ENCODE data around the gene THSD4.
"Not testable (repeated sequence)": the region's sequence is repeated elsewhere in the genome, so short reads cannot be mapped to it uniquely, and the experiment has no call there.

Gene THSD4

GRCh38 chr15:71691458-71692417, 576.5 kb downstream of the THSD4 start:
- DNase-seq (ENCODE audit: low spot score): no peak

- DNase-seq (ENCODE audit: low spot score): no peak
These were observed 582.0 kb downstream of the THSD4 start for GRCh38 chr15:71697236-71697635.

- no peak for DNase-seq (ENCODE audit: low spot score)
These were observed 582.8 kb downstream of the THSD4 start for GRCh38 chr15:71698030-71698429.

DNA sequence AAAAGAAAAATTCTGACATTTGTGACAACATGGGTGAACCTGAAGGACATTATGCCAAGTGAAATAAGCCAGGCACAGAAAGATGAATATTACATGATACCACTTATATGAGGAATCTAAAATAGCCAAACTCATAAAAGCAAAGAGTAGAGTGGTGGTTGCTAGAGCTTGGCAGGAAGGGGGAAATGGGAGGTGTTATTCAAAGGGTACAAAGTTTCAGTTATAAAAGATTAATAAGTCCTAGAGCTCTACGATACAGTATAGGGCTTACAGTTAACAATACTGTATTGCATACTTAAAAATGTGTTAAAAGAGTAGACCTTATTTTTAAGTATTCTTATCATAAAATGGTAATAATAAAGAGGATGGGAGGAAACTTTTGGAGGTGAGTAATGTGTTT, 583.5 kb downstream of the THSD4 start:
- no peak for DNase-seq (ENCODE audit: low spot score)

DNA sequence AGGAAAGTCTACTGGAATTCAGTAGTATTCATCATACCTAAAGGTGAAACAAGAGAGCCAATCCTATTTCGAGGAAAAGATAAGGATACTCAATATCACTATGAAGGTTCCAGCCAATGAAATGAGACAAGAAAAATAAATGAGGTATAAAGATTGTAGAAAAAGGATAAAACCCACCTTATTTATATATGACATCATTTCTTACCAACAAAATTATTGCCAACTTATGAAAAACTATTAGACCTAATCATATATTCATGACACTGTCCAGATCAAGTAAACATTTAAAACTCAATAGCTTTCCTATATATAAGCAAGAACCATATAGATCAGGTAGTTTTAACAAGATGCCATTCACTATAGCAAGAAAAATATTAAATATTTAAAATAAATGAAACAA, 584.7 kb downstream of the THSD4 start:
- DNase-seq (ENCODE audit: low spot score): no peak

DNA sequence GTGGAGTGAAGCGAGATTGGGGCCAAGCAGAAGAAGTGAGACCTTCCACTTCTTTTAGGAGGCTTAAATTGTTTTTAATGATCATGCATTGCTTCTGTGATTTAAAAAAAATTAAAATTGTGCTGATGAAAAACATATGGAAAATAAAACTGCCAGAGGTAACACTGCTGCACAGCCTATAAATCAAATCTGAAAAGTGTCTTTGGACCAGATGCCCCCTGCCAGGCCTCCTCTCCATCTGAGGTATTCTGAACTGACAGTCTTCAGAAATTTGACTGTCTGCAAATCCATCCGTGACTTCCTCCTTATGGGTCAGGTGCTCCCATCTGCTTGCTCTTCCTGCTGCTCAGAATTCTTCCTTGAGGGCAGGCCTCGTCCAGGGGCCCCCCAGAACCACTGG, 586.5 kb downstream of the THSD4 start:
- DNase-seq (ENCODE audit: low spot score): no peak

GRCh38 chr15:71702496-71702895, 587.2 kb downstream of the THSD4 start:
- no peak for DNase-seq (ENCODE audit: low spot score)

DNA sequence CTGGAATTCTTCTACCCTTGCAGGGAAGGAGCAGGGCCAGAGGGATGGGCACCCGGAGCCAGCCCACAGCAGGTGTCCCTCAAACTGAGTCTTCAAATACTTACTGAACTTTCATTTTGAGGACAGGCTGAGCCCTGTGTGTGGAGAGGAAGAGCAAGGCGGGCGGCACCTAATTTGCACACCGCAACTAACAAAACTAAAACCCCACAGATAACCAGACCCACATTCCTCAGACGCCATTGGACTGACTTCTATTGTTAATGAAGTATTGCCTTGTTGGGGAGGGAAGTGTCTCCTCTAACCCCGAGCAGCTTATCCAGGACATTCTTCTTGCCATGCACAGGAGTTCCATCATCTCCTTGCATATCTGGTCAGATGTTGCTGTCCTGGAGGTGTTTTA, 589.9 kb downstream of the THSD4 start:
- no peak for DNase-seq (ENCODE audit: low spot score)

- DNase-seq (ENCODE audit: low spot score): no peak
These were observed 591.4 kb downstream of the THSD4 start for GRCh38 chr15:71706461-71707229.

DNA sequence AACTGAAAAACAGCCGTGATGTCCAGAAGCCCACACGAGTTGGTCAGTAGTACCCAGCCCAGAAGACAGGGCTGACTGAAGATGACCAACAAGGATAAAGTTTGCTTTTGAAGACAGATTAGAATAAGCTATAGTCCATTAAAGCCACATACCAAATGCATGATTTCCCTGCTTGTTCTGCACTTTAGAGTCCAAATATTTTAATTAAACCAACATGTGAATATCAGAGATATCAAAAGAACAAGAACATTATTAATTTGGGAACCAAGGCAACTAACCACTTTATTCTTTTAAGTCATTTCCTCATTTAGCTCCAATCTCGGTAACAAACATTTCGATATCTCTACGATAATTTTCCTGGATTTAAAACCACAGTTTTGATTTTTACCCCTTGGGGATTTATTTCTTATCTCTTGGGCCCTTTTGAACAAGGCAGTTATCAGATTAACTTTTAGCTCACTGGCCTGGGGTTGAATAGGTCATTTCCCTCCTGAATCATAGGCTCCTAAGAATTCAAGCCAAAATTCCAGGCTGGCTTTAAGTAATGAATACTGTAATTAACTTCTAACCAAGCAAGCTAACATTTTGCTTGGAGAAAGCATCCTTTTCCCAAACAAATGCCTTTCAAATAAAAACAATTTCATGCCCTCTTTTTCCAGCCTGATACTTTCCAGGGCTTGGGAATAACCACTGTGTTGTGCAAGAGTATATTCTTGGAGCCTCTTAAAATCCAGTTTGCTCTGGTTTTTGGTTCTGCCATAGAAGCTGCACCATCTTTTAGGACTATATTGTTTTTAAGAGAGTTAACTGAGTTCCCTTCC, 592.2 kb downstream of the THSD4 start:
- no peak for DNase-seq (ENCODE audit: low spot score)

GRCh38 chr15:71708051-71708429, 592.8 kb downstream of the THSD4 start:
- DNase-seq (ENCODE audit: low spot score): no peak

- DNase-seq (ENCODE audit: low spot score): no peak
These were observed 593.5 kb downstream of the THSD4 start for GRCh38 chr15:71708741-71709140.

DNA sequence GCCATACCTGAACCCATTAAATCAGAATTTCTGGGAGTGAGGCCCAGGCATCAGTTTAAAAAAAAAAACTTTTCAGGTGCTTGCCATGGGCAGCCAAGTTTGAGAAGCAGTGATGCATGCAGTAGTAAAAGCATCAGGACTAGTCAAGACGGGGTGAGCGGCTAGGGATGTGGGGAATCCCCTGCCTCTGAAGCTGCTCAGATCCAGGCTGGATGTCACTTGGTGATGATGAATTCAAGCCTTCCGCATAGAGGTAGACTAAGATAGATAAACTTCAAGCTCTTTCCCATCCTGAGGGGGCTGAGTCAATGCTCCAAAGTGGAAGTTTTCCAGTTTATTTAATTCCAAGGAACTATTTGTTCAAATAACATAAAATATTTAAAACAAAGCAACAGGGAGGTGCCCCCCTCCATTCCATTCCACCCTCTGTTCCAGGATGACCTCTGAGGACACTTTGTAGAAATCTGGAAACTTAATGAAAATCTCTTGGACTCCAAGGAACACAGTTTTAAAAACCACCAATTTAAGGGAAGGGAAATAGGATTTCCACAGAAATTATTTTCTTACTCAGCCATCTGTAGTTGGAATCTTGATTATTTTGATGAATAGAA, 594.6 kb downstream of the THSD4 start:
- no peak for DNase-seq (ENCODE audit: low spot score)

DNA sequence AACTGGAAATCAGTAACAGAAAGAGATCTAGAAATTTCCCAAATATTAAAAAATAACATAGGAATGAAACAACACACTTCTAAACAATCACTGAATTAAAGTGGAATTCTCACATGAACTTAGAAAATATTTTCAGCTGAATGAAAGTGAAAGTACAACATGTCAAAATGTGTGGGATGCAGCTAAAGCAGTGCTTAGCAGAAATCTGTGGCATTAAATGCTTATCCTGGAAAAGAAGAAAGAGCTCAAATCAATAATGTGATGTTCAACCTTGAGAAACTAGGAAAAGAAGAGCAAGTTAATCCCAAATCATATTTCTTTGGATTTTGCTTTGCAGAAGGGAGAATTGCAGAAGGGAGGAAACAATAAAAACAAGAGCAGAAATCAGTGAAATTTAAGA, 596.9 kb downstream of the THSD4 start:
- no peak for DNase-seq (ENCODE audit: low spot score)

GRCh38 chr15:71713191-71713809, 598.0 kb downstream of the THSD4 start:
- no peak for DNase-seq (ENCODE audit: low spot score)

GRCh38 chr15:71715914-71716313, 600.6 kb downstream of the THSD4 start:
- DNase-seq (ENCODE audit: low spot score): no peak

DNA sequence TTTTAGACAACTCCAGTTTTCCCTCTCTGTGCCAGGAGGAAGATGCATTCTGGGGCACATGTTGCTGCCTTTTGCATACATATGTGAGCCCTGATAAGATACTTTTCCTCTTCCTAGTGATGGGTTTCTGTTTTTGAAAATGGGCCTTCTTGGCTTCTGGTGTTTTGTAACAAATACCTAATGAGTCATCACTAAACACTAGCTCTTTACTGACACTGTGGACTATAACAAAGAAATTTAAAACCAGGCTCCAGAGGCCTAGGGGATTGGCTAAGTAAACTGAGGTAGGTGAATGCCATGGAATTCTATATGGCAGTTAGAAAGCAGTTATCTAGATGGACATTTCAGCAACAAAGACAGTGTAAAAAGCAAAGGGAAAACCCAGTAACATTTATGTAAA, 601.7 kb downstream of the THSD4 start:
- DNase-seq (ENCODE audit: low spot score): no peak

DNA sequence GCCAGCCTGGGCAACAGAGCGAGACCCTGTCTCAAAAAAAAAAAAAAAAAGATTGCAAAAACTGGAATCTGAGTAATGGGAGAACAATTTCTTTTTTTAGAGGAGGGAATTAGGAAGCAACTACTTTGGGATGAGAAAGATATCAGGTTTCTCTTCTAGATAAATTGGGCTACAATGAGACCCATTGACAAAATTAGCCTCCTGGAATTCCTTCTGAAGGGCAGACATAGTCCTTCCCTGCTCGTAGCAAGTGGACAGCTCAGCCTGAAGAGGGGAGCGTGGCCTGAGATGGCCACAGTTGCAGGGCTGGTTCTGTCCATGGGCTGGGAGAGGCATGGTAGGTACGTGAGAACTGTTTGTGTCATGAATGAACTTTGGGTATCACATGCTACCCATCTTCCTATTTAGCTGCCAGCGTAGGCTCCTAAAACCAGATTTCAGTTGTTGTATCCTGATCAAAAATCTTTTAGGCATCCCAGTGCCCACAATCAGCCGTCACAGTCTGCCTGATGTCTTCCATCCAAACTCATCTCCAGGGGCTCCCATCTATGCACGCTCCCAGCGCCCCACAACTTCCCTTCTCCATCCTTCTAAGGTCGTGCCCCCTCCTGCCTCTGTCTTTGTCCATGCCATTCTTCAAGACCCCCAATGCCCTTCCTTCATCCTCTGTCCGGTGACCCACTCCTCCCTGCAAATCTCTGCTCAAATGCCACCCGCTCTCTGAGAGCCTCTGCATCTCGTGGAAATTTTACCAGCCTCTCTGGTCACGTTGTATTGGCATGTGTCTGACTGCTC, 603.0 kb downstream of the THSD4 start:
- no peak for DNase-seq (ENCODE audit: low spot score)

GRCh38 chr15:71723344-71723743, 608.1 kb downstream of the THSD4 start:
- no peak for DNase-seq (ENCODE audit: low spot score)

DNA sequence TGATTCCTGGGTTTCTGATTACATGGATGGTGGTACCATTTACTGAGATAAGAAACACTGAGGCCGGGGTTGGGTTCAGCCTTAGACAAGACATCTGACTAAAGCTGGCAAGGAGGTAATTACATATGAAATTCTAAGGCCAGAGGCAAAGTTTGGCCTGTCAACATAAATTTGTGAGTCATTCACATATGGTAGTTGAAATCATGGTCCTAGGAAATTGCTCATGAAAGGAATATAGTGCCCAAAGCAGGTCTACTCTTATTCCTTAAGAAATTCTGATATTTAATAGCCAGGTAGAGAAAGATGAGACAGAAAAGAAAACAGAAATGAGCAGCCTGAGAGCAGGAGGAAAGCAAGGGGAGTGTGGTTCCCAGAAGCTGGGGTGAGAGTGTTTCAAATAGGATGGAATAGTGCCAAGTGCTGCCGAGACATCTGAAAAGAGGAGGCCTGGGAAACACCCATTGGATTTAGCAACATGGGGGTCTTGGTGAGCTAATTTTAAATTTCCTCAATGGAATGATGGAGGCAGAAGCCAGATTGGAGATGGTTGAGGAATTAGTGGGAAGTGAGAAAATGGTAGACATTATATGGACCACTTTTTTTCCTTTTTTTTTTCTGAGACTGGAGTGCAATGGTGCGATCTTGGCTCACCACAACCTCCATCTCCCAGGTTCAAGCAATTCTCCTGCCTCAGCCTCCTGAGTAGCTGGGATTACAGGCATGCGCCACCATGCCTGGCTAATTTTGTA, 610.1 kb downstream of the THSD4 start:
- not testable (repeated sequence) for DNase-seq (ENCODE audit: low spot score)
